OCI-LY1 (cell line): ENCODE measurements around the gene VSIR.

Experiments used
- H2AFZ ChIP-seq: fragments of 200-600 bp; sonication (generic), shearing (Covaris generic); 2 replicates; pipeline ENCODE4 v1.6.0; 2014; ENCODE audit warnings: antibody characterized with exemption, mild to moderate bottlenecking, low read length
- H3F3A ChIP-seq: fragments of 200-600 bp; sonication (generic), shearing (Covaris generic); 2 replicates; pipeline ENCODE4 v1.6.0; 2014; ENCODE audit warnings: mild to moderate bottlenecking, antibody characterized with exemption, low read length, moderate library complexity; ENCODE audit not compliant: insufficient read depth
- H3K27ac ChIP-seq: fragments of 200-600 bp; sonication (generic); 2 replicates; pipeline ENCODE4 v1.5.1; 2014; ENCODE audit warnings: low read length, mixed run types, mild to moderate bottlenecking, low read depth; ENCODE audit not compliant: poor library complexity, severe bottlenecking
- H3K27me3 ChIP-seq: fragments of 200-600 bp; sonication (generic); 2 replicates; pipeline ENCODE4 v1.6.0; 2014; ENCODE audit warnings: antibody characterized with exemption, mild to moderate bottlenecking, low read length, moderate library complexity; ENCODE audit not compliant: insufficient read depth
- H3K36me3 ChIP-seq: fragments of 200-600 bp; sonication (generic); 2 replicates; pipeline ENCODE4 v1.6.1; 2014; ENCODE audit warnings: mild to moderate bottlenecking, antibody characterized with exemption, low read length, moderate library complexity, mixed read lengths; ENCODE audit not compliant: insufficient read depth
- H3K4me1 ChIP-seq: fragments of 200-600 bp; sonication (generic); 2 replicates; pipeline ENCODE4 v1.5.1; 2014; ENCODE audit warnings: mild to moderate bottlenecking, low read length, moderate library complexity; ENCODE audit not compliant: insufficient read depth, severe bottlenecking
- H3K4me2 ChIP-seq: fragments of 200-600 bp; sonication (generic), shearing (Covaris generic); 2 replicates; pipeline ENCODE4 v1.6.1; 2014; ENCODE audit warnings: low read length
- H3K4me3 ChIP-seq: fragments of 200-600 bp; sonication (generic); 2 replicates; pipeline ENCODE4 v1.5.1; 2014; ENCODE audit warnings: low read length, low read depth, mild to moderate bottlenecking, mixed read lengths; ENCODE audit not compliant: poor library complexity, severe bottlenecking
- H3K79me2 ChIP-seq: fragments of 200-600 bp; shearing (Covaris generic); 2 replicates; pipeline ENCODE4 v1.6.1; 2016; ENCODE audit warnings: mixed run types, low read length, mixed read lengths; ENCODE audit not compliant: insufficient read depth
- H3K9ac ChIP-seq: fragments of 200-600 bp; sonication (generic), shearing (Covaris generic); 2 replicates; pipeline ENCODE4 v1.6.1; 2014; ENCODE audit warnings: mild to moderate bottlenecking, low read length, mixed read lengths
- H3K9me2 ChIP-seq: fragments of 200-600 bp; sonication (generic), shearing (Covaris generic); 2 replicates; pipeline ENCODE4 v1.6.1; 2014; ENCODE audit warnings: low read depth, mild to moderate bottlenecking, low read length, mixed read lengths
- H3K9me3 ChIP-seq: fragments of 200-600 bp; shearing (Covaris generic); 2 replicates; pipeline ENCODE4 v1.6.1; 2014; ENCODE audit warnings: low read length, mixed read lengths
- H4K20me1 ChIP-seq: fragments of 200-600 bp; sonication (generic), shearing (Covaris generic); 2 replicates; pipeline ENCODE4 v1.6.0; 2016; ENCODE audit warnings: mild to moderate bottlenecking, low read length; ENCODE audit not compliant: insufficient read depth
- CTCF ChIP-seq: fragments of 200-600 bp; sonication (generic), shearing (Covaris generic); IDR thresholded peaks from 2 replicates; pipeline ENCODE4 v1.5.1; 2017; ENCODE audit warnings: mild to moderate bottlenecking, antibody characterized with exemption, low read length, moderate library complexity, mixed read lengths
- EZH2 ChIP-seq: fragments of 200-600 bp; sonication (generic), shearing (Covaris generic); IDR thresholded peaks from 2 replicates; pipeline ENCODE4 v1.8.0; 2017; ENCODE audit warnings: borderline replicate concordance, mixed run types, mild to moderate bottlenecking, antibody characterized with exemption, low read length, moderate library complexity, mixed read lengths

Gene VSIR

GRCh38 chr10:71754562-71754961 lies 18.8 kb downstream of the VSIR start:
- peaks cover 17% of the 10 kb centered on the region for H3K27me3 ChIP-seq
- H3K9ac ChIP-seq = no peak overlapping the region
- no peaks in the 10 kb centered on the region for H3K9me3 ChIP-seq
- no peaks in the 10 kb centered on the region for H3K79me2 ChIP-seq
- H3F3A ChIP-seq = no peaks in the 10 kb centered on the region
- TF ChIP-seq EZH2 (no peak), CTCF (no peak)
- no peak overlapping the region for H3K27ac ChIP-seq
- H3K4me3 ChIP-seq = no peak overlapping the region
- H3K4me2 ChIP-seq = no peak overlapping the region
- H2AFZ ChIP-seq = no peak overlapping the region
- no peaks in the 10 kb centered on the region for H3K4me1 ChIP-seq
- no peaks in the 10 kb centered on the region for H4K20me1 ChIP-seq
- no peaks in the 10 kb centered on the region for H3K36me3 ChIP-seq
- H3K9me2 ChIP-seq = no peaks in the 10 kb centered on the region

- Histone ChIP-seq H3K4me3 (no peak overlapping the region), H3F3A (no peaks in the 10 kb centered on the region), H3K9me3 (no peaks in the 10 kb centered on the region), H3K4me2 (no peak overlapping the region), H2AFZ (no peak overlapping the region), H3K36me3 (no peaks in the 10 kb centered on the region), H3K9ac (no peak overlapping the region), H3K27me3 (peaks cover 17% of the 10 kb centered on the region), H4K20me1 (no peaks in the 10 kb centered on the region), H3K79me2 (no peaks in the 10 kb centered on the region), H3K4me1 (no peaks in the 10 kb centered on the region), H3K9me2 (no peaks in the 10 kb centered on the region), H3K27ac (no peak overlapping the region)
- TF ChIP-seq CTCF (no peak), EZH2 (no peak)
Measured at GRCh38 chr10:71753960-71754505, 19.3 kb downstream of the VSIR start.

GRCh38 chr10:71753091-71753959 lies 20.0 kb downstream of the VSIR start:
- H3K27me3 ChIP-seq = peaks cover 17% of the 10 kb centered on the region
- H3K36me3 ChIP-seq = no peaks in the 10 kb centered on the region
- TF ChIP-seq CTCF (no peak), EZH2 (no peak)
- H3K4me2 ChIP-seq = no peak overlapping the region
- H3K27ac ChIP-seq = no peak overlapping the region
- no peaks in the 10 kb centered on the region for H3F3A ChIP-seq
- H3K9me2 ChIP-seq = no peaks in the 10 kb centered on the region
- H3K4me3 ChIP-seq = no peak overlapping the region
- no peaks in the 10 kb centered on the region for H4K20me1 ChIP-seq
- H3K9ac ChIP-seq = no peak overlapping the region
- no peaks in the 10 kb centered on the region for H3K9me3 ChIP-seq
- H3K4me1 ChIP-seq = peaks cover 6% of the 10 kb centered on the region
- H3K79me2 ChIP-seq = no peaks in the 10 kb centered on the region
- H2AFZ ChIP-seq = no peak overlapping the region
